Calu3 (cell line): ENCODE data around the gene PRORP. TPM values are rescaled to one million over a fixed set of nuclear protein-coding genes. Genes with fewer than 3 reads are reported as not detected.

Source experiments
- Bru-seq: library from RNA; stranded (reverse); fragments of 400-500 nt; gene quantifications from one replicate; lab custom pipeline; 2021; lab: Mats Ljungman, UMichigan
- BruChase-seq, 2 experiments: library from RNA; stranded (reverse); fragments of 400-500 nt; gene quantifications; one replicate each; lab custom pipeline; 2021; lab: Mats Ljungman, UMichigan
- BruUV-seq: library from RNA; stranded (reverse); fragments of 400-500 nt; replicated peaks from 2 replicates; lab custom pipeline; 2021; lab: Mats Ljungman, UMichigan
- CTCF ChIA-PET: fragments of 300-600 bp; sonication (Branson Sonifier 250); formaldehyde crosslinking; loops from one replicate; lab custom pipeline; 2022; ENCODE audit warnings: antibody characterized with exemption; lab: Charles Lee
- DNase-seq: peaks from one replicate; pipeline ENCODE4 v3.0.0; 2022
- H3K27ac Mint-ChIP-seq: one replicate; pipeline ENCODE4 v1.8.0; 2022; ENCODE audit warnings: mixed read lengths; ENCODE audit not compliant: unreplicated experiment
- H3K27me3 Mint-ChIP-seq: one replicate; pipeline ENCODE4 v1.8.0; 2022; ENCODE audit warnings: mixed read lengths; ENCODE audit not compliant: unreplicated experiment
- H3K36me3 Mint-ChIP-seq: one replicate; pipeline ENCODE4 v1.8.0; 2022; ENCODE audit warnings: mild to moderate bottlenecking, moderate library complexity, mixed read lengths; ENCODE audit not compliant: insufficient read depth, unreplicated experiment
- H3K4me1 Mint-ChIP-seq: one replicate; pipeline ENCODE4 v1.8.0; 2022; ENCODE audit warnings: mild to moderate bottlenecking, low read depth, mixed read lengths; ENCODE audit not compliant: unreplicated experiment
- H3K4me3 Mint-ChIP-seq: one replicate; pipeline ENCODE4 v1.8.0; 2022; ENCODE audit warnings: mild to moderate bottlenecking, low read depth, moderate library complexity, mixed read lengths; ENCODE audit not compliant: unreplicated experiment
- H3K9me3 Mint-ChIP-seq: one replicate; pipeline ENCODE4 v1.8.0; 2022; ENCODE audit warnings: low read depth, mixed read lengths; ENCODE audit not compliant: unreplicated experiment
- CTCF ChIP-seq: fragments of 200-600 bp; IDR thresholded peaks from one replicate; pipeline ENCODE4 v1.8.0; 2022; ENCODE audit warnings: antibody characterized with exemption; ENCODE audit not compliant: unreplicated experiment
- intact Hi-C: fragments of 100-400 bp; cut with micrococcal nuclease; formaldehyde crosslinking; loops from one replicate; pipeline ENCODE4 v1.10.0; 2022; ENCODE audit not compliant: unreplicated experiment
- long read RNA-seq: library from polyadenylated mRNA; stranded (forward); transcript quantifications from one replicate; pipeline ENCODE4 v2.0.0, GENCODE V29; 2022
- total RNA-seq: library from RNA; stranded (reverse); gene quantifications from 2 replicates; pipeline ENCODE4 v1.2.3, GENCODE V29; 2022

Gene PRORP
- 22.5 and 25.2 TPM in 2 replicates for total RNA-seq
- Bru-seq, nascent RNA = percentile 72 among the genes with signal in this experiment
- BruChase-seq, experiment 1, labeled RNA remaining after a 6-hour chase = percentile 91 among the genes with signal in this experiment
- percentile 84 among the genes with signal in this experiment for BruChase-seq, experiment 2, labeled RNA remaining after a 2-hour chase
- long read RNA-seq, transcript KIAA0391-203 (8 exons, 2,611 nt) = major isoform, 10 of 22 reads
- long read RNA-seq, partial matches to known transcripts = 1 of 22 reads
- long read RNA-seq, other reads (novel, unspliced or antisense) = 8 of 22 reads

- DNase-seq = peak; percentile 91
- H3K9me3 Mint-ChIP-seq = no peaks in the 10 kb centered on the region
- no peaks in the 10 kb centered on the region for H3K27me3 Mint-ChIP-seq
- peak within 1 kb of the TSS; percentile 100 for H3K27ac Mint-ChIP-seq
- peaks cover 22% of the 10 kb centered on the region for H3K4me1 Mint-ChIP-seq
- intact Hi-C loops = no loop called here
- no peak for TF ChIP-seq CTCF
- CTCF ChIA-PET = interaction anchor here (1.1 kb wide), 1 partner anchor 38 kb away, joined by 4 read pairs; no protein-coding TSS in a partner anchor
- peak within 1 kb of the TSS; percentile 91 for H3K4me3 Mint-ChIP-seq
- no TSS peak for BruUV-seq
- peaks cover 40% of the 10 kb centered on the region for H3K36me3 Mint-ChIP-seq
Measured at GRCh38 chr14:35121887-35122695, at the start of gene PRORP, which contains the start of gene PPP2R3C. TSS of gene PRORP (plus strand) at chr14:35122552. CDS start at chr14:35123246, 694 bp downstream. TSS of gene PPP2R3C (minus strand) at chr14:35121990. CDS start at chr14:35121959, 31 bp downstream.

GRCh38 chr14:35073486-35073885 lies 48.9 kb upstream of the PRORP start:
- Mint-ChIP-seq H3K9me3 (no peaks in the 10 kb centered on the region), H3K36me3 (peaks cover 7% of the 10 kb centered on the region), H3K4me1 (no peaks in the 10 kb centered on the region), H3K27me3 (no peaks in the 10 kb centered on the region), H3K4me3 (no peak overlapping the region), H3K27ac (no peak overlapping the region)
- intact Hi-C loops = no loop called here
- CTCF ChIA-PET = no interaction called here
- TF ChIP-seq CTCF = no peak
- no peak for DNase-seq
- BruUV-seq = no TSS peak

- Mint-ChIP-seq H3K4me3 (no peak overlapping the region), H3K27ac (no peak overlapping the region), H3K36me3 (no peaks in the 10 kb centered on the region), H3K4me1 (no peaks in the 10 kb centered on the region), H3K9me3 (no peaks in the 10 kb centered on the region), H3K27me3 (no peaks in the 10 kb centered on the region)
- DNase-seq = no peak
- intact Hi-C loops = no loop called here
- CTCF ChIA-PET = no interaction called here
- no peak for TF ChIP-seq CTCF
- no TSS peak for BruUV-seq
Measured at GRCh38 chr14:35078082-35078481, 44.3 kb upstream of the PRORP start.

GRCh38 chr14:35079742-35080141 lies 42.6 kb upstream of the PRORP start:
- intact Hi-C loops = no loop called here
- H3K27me3 Mint-ChIP-seq = no peaks in the 10 kb centered on the region
- no peak for TF ChIP-seq CTCF
- CTCF ChIA-PET = no interaction called here
- no peak overlapping the region for H3K27ac Mint-ChIP-seq
- no peaks in the 10 kb centered on the region for H3K4me1 Mint-ChIP-seq
- BruUV-seq = no TSS peak
- no peaks in the 10 kb centered on the region for H3K9me3 Mint-ChIP-seq
- no peak for DNase-seq
- peaks cover 6% of the 10 kb centered on the region for H3K36me3 Mint-ChIP-seq
- no peak overlapping the region for H3K4me3 Mint-ChIP-seq
